ENCODE data around the gene ARHGAP32.

- no peak for TF ChIP-seq POLR2A (IDR thresholded peaks at IDR 0.05; ENCODE audit: extremely low read depth, insufficient read length)
- no peak for TF ChIP-seq CTCF (IDR thresholded peaks at IDR 0.05; ENCODE audit: low read depth, low read length)
These were observed 248.6 kb downstream of the ARHGAP32 start for GRCh38 chr11:128943428-128943976.

Data from NB4 (cell line).